Activated gamma-delta T cell treated with anti-CD3 and anti-CD28 coated beads, Interleukin-2, amount 50 U/mL, for 16 hours (primary cell): Measurements from ENCODE around the gene C6orf52.
"Not testable (repeated sequence)": the region's sequence is repeated elsewhere in the genome, so short reads cannot be mapped to it uniquely, and the experiment has no call there.

ENCODE experiments used
- DNase-seq: peaks from one replicate; pipeline ENCODE4 v3.0.0-alpha.2; 2020; ENCODE audit warnings: low read depth

C6orf52 gene

DNA sequence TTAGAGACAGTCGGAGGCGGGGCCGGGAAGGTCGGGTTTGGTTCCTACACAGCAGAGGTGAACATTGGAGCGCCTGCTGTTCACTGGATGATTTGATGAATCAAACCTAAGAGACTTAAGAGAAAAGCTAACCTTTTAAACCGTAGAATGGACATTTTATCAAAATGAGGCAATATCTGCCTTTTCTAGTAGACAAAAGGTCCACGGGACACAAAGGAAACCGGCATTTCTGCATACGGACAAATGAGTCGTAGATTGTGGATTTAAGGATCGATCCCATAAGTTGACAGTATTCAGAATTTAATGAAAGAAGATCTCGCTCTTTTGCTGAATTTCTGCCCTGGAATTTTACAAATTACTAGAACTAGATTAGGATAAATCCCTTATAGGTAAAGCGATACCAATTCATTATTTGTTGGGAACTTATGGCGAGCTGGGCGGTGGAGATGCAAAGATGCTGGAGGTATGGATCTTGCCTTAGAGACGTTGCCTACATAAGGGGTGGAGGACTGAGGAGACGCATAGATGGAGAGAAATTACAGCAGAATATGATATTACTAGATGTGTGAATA lies 756 bp upstream of the C6orf52 start:
- no peak for DNase-seq

DNA sequence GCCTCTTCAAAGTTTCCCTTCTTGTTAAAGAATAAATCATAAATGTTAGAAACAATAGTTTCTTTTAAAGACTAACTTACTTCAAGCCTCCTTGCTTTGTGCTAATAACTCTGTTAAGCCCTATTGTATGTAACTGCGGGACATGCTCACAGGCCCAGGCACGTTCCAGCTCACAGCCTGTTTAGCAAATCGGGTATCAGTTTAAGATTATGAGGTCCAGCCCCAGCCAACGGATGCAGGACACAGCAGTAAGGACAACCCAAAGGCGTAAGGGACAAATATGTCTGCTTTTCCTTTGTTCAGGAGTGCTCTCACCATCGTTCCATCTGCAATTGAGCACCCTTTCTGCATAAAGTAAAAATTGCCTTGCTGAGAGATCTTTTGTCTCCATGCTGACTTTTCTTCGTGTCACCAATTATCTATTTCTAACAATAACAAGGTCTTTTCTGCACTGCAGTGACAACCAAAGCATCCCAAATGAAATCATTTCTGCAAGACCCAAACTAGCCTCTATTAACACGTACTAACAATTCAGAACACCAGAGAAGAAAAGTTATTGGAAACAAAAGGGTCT lies 1.4 kb downstream of the C6orf52 start:
- DNase-seq = no peak

DNA sequence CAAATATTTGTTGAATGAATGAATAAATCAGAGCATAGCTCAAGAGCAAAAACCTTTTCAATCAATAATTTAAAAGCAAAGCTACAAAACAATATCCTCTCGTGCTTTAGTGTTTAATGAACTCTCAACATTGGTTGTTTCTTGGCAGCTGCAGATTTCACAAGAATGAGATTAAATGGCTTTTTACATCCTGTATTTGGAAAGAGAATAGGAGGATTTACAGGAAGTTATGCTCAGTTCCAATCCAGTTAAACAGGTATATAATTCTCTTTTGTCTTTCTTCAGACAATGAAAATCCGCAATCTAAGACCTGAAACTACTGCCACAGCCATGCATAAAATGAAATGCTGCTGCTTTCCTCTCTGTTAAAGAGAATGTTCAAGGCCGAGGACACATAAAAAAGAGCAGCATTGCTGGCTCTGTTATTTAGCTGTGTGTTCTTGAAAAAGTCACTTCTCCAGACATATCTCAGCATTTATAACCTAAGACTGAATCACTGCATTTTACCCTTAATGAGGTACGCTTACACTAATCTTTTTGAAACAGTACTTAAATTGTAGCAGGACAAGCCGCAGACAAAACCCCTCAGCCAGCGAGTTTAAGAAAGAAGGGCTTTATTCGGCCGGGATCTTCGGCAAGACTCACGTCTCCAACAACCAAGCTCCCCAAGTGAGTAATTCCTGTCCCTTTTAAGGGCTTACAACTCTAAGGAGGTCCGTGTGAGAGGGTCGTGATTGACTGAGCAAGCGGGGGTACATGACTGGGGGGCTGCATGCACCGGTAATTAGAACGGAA lies 3.6 kb downstream of the C6orf52 start:
- no peak for DNase-seq

DNA sequence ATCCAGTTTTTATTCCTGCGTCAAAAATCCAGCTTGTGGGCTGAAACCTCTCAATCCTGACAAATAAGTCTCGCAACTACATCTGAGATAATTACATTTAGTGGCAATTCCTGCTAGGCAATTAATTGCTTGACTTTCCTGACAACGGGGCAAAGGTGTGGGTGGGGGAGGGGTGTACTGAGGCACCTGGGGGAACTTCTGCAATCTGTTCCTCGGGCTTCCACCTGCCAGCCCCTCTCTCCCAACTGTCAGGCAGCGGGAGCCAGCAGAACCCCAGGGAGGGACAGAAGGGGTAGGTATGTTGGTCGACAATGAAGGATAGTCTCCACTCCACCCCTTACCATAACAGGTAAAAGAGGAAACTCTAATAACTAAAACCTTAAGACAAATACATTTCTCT lies 6.8 kb downstream of the C6orf52 start:
- DNase-seq = no peak

DNA sequence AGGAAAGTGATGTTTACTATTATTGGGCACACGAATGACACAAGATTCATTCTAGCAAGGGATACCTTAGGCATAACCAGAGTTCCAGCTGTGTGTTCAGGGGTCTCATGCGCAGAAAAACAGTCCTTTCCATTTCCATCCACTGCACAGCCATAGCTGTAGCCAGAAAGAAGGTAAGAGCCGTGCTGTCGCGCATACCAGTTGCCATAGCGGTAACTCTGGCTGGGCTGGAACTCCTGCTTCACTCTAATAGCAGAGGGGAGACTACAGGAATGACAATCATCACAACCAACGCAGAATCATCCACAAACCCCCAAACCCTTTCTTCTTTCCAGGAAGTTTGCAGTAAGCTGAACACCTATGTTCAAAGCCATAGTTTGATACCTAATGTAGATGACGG lies 7.5 kb downstream of the C6orf52 start:
- DNase-seq = no peak

DNA sequence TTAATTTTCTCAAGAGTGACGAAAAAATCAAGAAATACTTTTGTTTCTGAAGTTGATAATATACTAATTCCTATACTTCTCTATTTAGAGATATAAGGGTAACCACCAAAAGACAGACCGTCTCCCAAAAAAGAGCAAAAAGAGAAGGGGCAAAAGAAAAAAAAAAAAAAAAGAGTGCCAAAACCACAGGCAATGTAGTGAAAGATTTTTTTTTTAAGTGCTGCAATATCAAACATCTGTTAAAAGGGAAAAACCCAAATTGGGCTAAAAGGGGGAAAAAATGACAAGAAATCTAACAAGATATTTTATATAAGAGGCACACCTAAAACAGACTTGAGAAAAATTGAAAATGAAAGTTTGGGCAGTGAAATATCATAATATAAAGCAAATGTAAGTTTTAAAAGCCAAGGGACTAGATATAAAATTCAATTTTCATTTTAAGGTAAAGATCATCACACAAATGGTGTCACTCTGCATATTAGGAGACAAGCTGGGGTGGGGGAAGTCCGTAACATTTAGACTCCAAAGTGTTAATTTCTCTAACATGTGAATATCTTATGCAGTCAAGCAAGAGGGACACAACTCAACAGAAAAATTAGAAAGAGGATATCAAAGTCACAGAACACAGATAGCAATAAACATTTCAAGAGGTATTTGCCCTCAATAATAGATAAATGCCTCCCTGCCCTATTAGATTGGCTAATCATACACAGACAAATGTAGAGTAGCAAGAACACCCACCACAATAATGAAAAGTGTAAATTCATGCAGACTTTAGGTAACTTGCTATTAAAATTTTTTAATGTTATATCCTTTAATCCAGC lies 9.1 kb downstream of the C6orf52 start:
- DNase-seq = no peak

DNA sequence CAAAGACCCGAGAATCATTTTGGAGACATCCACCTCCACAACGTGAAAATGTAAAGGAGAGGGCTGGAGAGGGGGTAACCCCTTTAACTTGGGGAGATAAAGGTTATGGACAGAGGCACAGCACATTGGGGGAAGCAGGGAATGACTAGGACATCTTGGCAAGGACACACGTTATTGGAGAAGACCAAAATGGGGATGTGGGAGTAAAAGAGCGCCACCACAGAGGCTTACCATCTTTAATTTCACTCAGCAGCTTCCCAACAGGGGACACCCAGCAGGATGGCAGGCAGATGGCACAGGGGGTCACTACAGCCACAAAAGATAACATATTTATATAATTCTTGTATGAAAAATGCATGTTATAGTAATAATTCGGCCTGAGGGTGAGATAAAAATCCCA lies 9.8 kb downstream of the C6orf52 start:
- no peak for DNase-seq

DNA sequence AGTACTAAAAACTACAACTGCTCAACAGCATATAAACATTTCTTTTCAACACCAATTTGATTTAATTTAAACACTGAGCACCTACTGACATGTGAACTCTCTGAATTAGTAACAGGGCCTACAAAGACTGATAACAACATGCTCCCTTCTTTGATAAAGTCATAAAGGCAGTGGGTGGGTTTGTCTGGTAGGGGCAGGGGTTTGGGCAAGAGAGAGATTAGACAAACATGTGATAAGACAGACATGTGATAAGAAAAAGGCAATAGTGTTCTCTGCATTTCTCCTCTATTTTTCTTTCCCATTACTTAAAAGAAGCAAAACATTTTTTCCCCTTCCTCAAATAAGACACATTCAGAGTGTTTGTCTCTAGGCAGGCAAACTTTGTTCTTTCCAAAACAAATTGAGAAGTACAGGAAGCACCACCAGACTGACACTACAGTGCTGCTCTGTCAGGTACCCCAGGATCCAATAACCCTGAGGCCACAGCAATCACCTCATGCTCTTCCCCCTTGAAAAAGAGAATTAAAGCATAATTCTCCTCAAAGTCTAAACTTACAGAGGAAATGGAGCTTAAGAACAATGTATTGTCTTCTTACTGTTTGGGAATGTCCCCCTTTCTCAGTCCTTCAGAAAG lies 11.9 kb downstream of the C6orf52 start:
- DNase-seq = no peak

DNA sequence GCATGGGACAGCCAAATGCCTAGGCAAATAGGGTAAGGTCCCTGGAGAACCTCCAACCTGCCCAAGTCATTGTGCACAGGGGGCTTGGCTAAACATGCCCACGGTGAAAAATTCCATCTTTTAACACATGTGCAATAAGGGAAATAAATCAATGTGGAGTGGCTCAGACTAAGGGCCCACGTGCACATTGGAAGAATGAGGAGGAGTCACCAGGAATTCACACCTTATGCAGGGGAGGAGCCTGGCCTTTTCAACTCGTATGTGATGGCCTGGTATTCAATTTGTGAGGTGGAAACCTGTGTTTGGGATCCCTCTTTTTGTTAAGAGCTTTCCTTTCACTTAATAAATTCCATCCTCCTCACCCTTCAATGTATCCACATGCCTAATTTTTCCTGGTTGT lies 12.6 kb downstream of the C6orf52 start:
- DNase-seq = no peak

DNA sequence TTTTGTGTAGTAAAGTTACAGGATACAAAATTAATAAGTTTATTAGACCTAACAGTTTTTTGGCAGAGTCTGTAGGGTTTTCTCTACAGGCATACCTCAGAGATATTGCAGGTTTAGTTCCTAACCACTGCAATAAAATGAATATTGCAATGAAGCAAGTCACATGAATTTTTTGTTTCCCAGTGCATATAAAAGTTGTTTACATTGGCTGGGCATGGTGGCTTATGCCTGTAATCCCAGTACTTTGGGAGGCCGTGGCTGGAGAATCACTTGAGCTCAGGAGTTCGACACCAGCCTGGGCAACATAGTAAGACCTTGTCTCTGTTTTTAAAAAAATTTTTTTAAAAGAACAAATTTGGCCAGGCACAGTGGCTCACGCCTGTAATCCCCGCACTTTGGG lies 16.0 kb downstream of the C6orf52 start:
- no peak for DNase-seq

DNA sequence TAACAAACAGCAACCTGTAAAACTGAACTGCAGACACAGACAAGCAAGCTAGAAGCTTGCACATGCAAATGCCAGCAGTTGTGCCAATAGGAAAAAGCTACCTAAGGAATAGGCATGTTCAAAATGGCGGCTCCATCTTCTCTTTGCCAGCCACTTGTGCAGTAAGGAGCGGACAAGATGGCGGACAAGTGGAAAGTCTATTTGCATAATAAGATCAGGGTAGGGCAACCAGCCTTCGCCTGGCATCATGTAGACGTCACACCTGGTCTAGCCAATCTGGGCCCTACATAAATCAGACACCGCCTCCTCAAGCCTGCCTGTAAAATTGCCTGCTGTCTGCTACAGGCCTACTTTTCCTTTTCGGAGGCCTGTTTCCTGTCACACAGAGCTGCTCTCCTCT lies 18.0 kb downstream of the C6orf52 start:
- DNase-seq = no peak

DNA sequence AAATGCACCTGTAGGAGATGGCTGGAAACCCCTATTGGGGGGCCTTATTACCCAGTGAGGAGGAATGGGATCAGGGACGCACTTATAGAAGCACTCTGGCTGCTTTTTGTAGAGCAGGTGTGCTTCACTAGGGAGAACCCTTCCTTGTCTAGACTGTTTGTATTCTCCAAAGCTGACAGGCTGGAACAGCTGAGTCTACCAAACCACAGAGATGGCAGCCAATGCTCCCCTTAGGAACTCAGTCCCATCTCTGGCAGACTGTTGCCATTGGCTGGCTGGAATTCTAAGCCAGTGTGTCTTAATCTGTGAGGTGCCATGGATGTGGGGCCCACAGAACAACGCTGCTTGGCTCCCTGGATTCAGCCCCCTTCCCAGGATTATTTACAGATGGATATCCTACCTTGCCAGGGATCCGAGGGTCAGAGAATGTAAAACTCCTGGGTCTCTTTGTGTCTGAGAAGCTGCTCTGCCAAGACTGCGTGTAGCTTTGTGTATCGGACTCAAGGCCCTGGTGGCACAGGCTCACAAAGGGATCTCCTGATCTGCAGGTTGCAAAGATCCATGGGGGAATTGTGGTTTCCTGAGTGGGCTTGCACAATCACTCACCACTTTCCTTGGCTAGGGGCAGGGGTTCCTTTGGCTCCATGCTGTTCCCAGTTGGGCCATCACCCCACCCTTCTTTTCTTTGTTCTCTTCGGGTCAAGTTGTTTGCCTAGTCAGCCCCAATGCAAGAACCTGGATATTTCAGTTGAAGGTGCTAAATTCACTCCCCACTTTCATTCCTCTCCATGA lies 26.1 kb downstream of the C6orf52 start:
- DNase-seq = no peak

DNA sequence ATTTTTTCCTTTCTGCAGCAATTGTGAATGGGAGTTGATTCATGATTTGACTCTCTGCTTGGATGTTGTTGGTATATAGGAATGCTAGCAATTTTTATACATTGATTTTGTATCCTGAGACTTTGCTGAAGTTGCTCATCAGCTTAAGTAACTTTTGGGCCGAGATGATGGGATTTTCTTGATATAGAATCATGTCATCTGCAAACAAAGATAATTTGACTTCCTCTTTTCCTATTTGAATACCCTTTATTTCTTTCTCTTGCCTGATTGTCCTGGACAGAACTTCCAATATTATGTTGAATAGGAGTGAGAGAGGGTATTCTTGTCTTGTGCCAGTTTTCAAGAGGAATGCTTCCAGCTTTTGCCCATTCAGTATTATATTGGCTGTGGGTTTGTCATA lies 28.8 kb downstream of the C6orf52 start:
- DNase-seq = not testable (repeated sequence)

DNA sequence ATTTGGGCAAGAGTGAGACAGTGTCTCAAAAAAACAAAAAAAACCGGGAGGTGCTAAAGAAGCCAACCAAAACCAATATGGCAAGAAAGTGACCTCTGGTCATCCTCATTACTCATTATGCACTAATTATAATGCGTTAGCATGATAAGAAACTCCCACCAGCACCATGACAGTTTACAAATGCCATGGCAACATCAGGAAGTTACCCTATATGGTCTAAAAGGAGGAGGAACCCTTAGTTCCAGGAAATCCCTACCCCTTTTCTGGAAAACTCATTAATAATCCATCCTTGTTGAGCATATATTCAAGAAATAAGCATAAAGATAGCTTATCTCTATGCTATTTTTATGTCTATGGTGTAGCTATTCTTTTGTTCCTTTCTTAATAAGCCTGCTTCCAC lies 31.7 kb downstream of the C6orf52 start:
- no peak for DNase-seq

DNA sequence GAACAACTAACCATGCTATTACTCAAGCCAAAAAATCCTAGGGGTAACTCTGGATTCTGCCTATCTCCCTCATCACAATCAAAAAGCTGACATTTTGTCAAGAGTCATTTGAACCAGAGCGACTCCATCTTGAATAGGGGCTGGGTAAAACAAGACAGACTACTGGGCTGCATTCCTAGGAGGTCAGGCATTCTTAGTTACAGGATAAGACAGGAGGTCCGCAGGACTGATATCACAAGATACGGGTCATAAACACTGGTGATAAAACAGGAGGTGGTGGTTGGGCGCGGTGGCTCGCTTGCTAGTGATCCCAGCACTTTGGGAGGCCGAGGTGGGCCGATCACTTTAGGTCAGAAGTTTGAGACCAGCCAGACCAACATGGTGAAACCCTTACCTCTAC lies 32.2 kb downstream of the C6orf52 start:
- no peak for DNase-seq

DNA sequence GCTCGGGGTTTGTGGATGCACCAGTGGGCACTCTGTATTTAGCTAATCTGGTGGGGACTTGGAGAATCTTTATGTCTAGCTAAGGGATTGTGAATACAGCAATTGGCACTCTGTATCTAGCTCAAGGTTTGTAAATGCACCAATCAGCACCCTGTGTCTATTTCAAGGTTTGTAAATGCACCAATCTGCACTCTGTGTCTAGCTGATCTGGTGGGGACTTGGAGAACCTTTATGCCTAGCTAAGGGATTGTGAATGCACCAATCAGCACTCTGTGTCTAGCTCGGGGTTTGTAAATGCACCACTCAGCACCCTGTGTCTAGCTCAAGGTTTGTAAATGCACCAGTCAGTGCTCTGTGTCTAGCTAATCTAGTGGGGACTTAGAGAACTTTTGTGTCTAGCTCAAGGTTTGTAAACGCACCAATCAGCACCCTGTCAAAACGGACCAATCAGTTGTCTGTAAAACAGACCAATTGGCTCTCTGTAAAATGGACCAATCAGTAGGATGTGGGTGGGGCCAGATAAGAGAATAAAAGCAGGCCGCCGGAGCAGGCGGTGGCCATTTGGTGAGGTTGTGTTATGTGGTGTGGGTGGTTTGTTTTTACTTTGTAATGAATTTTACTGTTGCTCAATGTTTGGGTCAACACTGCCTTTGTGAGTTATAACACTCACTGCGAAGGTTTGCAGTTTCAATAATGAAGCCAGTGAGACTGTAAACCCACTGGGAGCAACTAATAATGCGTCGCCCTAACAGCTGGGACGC lies 33.8 kb downstream of the C6orf52 start:
- not testable (repeated sequence) for DNase-seq

DNA sequence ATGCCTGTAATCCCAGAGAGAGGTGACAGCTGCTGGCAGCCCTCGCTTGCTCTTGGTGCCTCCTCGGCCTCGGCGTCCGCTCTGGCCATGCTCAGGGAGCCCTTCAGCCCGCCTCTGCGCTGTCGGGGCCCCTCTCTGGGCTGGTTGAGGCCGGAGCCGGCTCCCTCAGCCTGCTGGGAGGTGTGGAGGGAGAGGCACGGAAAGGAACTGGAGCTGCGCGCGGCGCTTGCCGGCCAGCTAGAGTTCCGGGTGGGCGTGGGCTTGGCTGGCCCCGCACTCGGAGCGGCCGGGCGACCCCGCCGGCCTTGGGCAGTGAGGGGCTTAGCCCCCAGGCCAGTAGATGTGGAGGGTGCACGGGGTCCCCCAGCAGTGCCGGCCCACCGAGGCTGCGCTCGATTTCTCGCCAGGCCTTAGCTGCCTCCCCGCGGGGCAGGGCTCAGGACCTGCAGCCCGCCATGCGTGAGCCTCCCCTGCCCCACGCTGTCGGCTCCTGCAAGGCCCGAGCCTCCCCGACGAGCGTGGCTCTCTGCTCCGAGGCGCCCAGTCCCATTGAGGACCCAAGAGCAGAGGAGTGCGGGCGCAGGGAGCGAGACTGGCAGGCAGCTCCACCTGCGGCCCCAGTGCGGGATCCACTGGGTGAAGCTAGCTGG lies 34.6 kb downstream of the C6orf52 start:
- no peak for DNase-seq

DNA sequence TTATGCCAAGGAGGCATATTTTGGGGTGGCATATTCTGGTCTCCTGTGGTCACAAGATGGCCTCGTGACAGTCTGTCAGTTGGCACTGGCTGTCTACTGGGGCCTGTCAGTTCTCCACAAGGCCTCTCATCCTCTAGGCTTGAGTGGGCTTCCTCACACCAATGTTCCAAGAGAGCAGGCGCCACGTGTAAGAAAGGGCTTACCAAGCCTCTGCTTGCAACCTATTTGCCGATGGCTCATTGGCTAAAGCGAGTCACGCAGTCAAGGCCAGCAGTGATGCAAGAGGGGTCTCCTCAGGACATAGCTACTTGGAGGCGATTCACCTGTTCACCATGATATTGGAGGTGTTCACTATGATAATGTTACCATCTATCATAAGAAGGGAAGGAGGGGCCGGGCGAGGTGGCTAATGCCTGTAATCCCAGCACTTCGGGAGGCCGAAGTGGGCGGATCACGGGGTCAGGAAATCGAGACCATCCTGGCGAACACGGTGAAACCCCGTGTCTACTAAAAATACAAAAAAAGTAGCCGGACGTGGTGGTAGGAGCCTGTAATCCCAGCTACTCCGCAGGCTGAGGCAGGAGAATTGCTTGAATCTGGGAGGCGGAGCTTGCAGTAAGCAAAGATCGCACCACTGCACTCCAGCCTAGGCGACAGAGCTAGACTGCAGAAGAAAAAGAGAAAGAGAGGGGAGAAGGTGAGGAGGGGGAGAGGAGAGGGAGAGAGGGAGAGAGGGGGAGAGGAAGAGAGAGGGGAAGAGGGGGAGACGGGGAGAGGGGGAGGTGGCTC lies 35.3 kb downstream of the C6orf52 start:
- no peak for DNase-seq

DNA sequence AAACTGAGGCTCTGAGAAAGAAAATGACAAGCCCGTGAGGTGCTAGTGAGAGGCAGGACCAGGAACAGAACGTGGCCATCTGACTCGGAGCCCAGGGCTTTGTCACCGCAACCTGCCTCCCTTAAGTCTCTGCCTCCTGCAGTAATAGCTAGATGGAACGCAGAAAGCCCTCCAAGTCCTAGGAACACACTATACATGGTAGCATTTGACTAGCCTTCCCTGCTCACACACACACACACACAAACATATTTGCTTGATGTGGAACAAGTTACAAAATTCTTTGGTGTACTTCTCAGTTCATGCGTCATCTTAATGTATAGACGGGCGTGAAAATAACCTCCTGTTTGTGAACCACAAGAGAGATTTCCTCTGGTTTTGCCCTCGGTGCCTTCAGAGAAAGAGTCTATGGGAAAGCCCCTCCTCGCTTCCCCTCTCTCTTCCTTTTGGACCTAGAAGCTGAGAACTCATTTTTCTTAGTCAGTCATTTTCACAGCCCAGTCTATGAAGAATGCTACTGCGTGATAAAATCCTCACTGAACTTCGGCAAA lies 38.8 kb downstream of the C6orf52 start:
- no peak for DNase-seq
